OCI-LY7 (cell line): Measurements from ENCODE around the gene AP4S1. TPM values are rescaled to one million over a fixed set of nuclear protein-coding genes. Genes with fewer than 3 reads are reported as not detected.

Experiments used
- BruUV-seq: library from RNA; stranded (reverse); fragments of 400-500 nt; replicated peaks from 2 replicates; lab custom pipeline; 2021; lab: Mats Ljungman, UMichigan
- CTCF ChIA-PET: fragments of 300-600 bp; sonication (Branson Sonifier 250); formaldehyde crosslinking; loops from one replicate; lab custom pipeline; 2022; ENCODE audit warnings: antibody characterized with exemption; ENCODE audit not compliant: unreplicated experiment; lab: Charles Lee
- POLR2A ChIA-PET: fragments of 300-600 bp; sonication (Branson Sonifier 250); formaldehyde crosslinking; loops from one replicate; lab custom pipeline; 2022; ENCODE audit warnings: antibody characterized with exemption; lab: Charles Lee
- DNase-seq: peaks from one replicate; pipeline ENCODE4 v3.0.0-alpha.2; 2015; ENCODE audit warnings: low spot score
- H2AFZ ChIP-seq: fragments of 200-600 bp; sonication (generic), shearing (Covaris generic); 2 replicates; pipeline ENCODE4 v1.6.1; 2014; ENCODE audit warnings: mild to moderate bottlenecking, antibody characterized with exemption, low read length, moderate library complexity
- H3K27ac ChIP-seq: fragments of 200-600 bp; sonication (generic); 2 replicates; pipeline ENCODE4 v1.5.1; 2014; ENCODE audit warnings: mixed run types, low read depth, mild to moderate bottlenecking, moderate library complexity, low read length, inconsistent platforms; ENCODE audit not compliant: poor library complexity, severe bottlenecking
- H3K36me3 ChIP-seq: fragments of 200-600 bp; sonication (generic); 2 replicates; pipeline ENCODE4 v1.6.1; 2014; ENCODE audit warnings: mild to moderate bottlenecking, antibody characterized with exemption, low read length, moderate library complexity, mixed read lengths; ENCODE audit not compliant: insufficient read depth
- H3K4me1 ChIP-seq: fragments of 200-600 bp; sonication (generic); 2 replicates; pipeline ENCODE4 v1.5.1; 2014; ENCODE audit warnings: mild to moderate bottlenecking, low read length; ENCODE audit not compliant: insufficient read depth, poor library complexity, severe bottlenecking
- H3K4me2 ChIP-seq: fragments of 200-600 bp; sonication (generic); 2 replicates; pipeline ENCODE4 v1.6.1; 2014; ENCODE audit warnings: mild to moderate bottlenecking, low read length
- H3K4me3 ChIP-seq: fragments of 200-600 bp; sonication (generic); 2 replicates; pipeline ENCODE4 v1.5.1; 2014; ENCODE audit warnings: mild to moderate bottlenecking, low read depth, low read length; ENCODE audit not compliant: poor library complexity, severe bottlenecking
- H3K79me2 ChIP-seq: fragments of 200-600 bp; sonication (generic); 2 replicates; pipeline ENCODE4 v1.6.1; 2016; ENCODE audit warnings: low read depth, mild to moderate bottlenecking, low read length, moderate library complexity, mixed read lengths; ENCODE audit not compliant: insufficient read depth
- H3K9me2 ChIP-seq: fragments of 200-600 bp; sonication (generic); 2 replicates; pipeline ENCODE4 v1.6.1; 2016; ENCODE audit warnings: mild to moderate bottlenecking, low read length, mixed read lengths; ENCODE audit not compliant: insufficient read depth
- H3K9me3 ChIP-seq: fragments of 200-600 bp; sonication (generic); 2 replicates; pipeline ENCODE4 v1.6.1; 2014; ENCODE audit warnings: mild to moderate bottlenecking, mixed run types, low read length, mixed read lengths
- H4K20me1 ChIP-seq: fragments of 200-600 bp; sonication (generic); 2 replicates; pipeline ENCODE4 v1.6.1; 2014; ENCODE audit warnings: mild to moderate bottlenecking, antibody characterized with exemption, low read length, moderate library complexity, mixed read lengths; ENCODE audit not compliant: insufficient read depth
- CTCF ChIP-seq: fragments of 200-600 bp; sonication (generic); conservative IDR thresholded peaks from 2 replicates; pipeline ENCODE4 v1.5.1; 2014; ENCODE audit warnings: mild to moderate bottlenecking, antibody characterized with exemption, low read length, moderate library complexity, mixed read lengths
- EZH2phosphoT487 ChIP-seq: fragments of 200-600 bp; sonication (generic); IDR thresholded peaks from 2 replicates; pipeline ENCODE4 v1.6.1; 2018; ENCODE audit warnings: low read depth, borderline replicate concordance, mild to moderate bottlenecking, mixed run types, antibody characterized with exemption, low read length, moderate library complexity, mixed read lengths
- intact Hi-C: fragments of 100-400 bp; cut with micrococcal nuclease; formaldehyde crosslinking; loops from one replicate; pipeline ENCODE4 v1.10.0; 2022; ENCODE audit not compliant: unreplicated experiment
- total RNA-seq, 2 experiments: library from RNA; depleted of rRNA in 1 of 2; stranded (reverse); fragments of >200 nt in 1 of 2; shearing (Covaris generic) in 1 of 2; gene quantifications; 2 replicates each; pipeline ENCODE4 v1.2.3, GENCODE V29; 2014 to 2022

AP4S1 gene
- total RNA-seq, 2 experiments from 2014 or later = 7.6 to 10.4 TPM

GRCh38 chr14:31024577-31025366 lies 677 bp upstream of the AP4S1 start:
- Histone ChIP-seq H3K79me2 (peaks cover 72% of the 10 kb centered on the region), H3K9me3 (no peaks in the 10 kb centered on the region), H3K4me2 (peak overlapping the region; percentile 100), H4K20me1 (peaks cover 27% of the 10 kb centered on the region), H2AFZ (peak overlapping the region; percentile 77; the same call in 1 of the 2 replicates), H3K9me2 (no peaks in the 10 kb centered on the region), H3K36me3 (peaks cover 34% of the 10 kb centered on the region), H3K4me1 (peaks cover 25% of the 10 kb centered on the region), H3K4me3 (peak overlapping the region; percentile 98), H3K27ac (peak overlapping the region; percentile 76)
- CTCF ChIA-PET = no interaction called here
- POLR2A ChIA-PET = interaction anchor here (0.8 to 1.6 kb wide), 4 partner anchors 19 to 158 kb away, joined by 4 to 8 read pairs (median 4); no protein-coding TSS in a partner anchor
- TSS peak; percentile 51 for BruUV-seq
- no peak for TF ChIP-seq CTCF
- no peak for TF ChIP-seq EZH2phosphoT487
- peak; percentile 14 for DNase-seq
- intact Hi-C loops = loop anchor here (5.0 kb wide), 2 partner anchors 58 to 183 kb away; partner anchors contain the start of gene HECTD1

GRCh38 chr14:31026077-31026449 lies 614 bp downstream of the AP4S1 start, which contains the start of gene STRN3:
TSS of gene STRN3 (minus strand) at chr14:31026379. CDS start at chr14:31026185, 194 bp downstream.
- Histone ChIP-seq H3K79me2 (peaks cover 59% of the 10 kb centered on the region), H3K36me3 (peaks cover 21% of the 10 kb centered on the region), H3K4me1 (peaks cover 25% of the 10 kb centered on the region), H2AFZ (peak within 1 kb of the TSS; percentile 84), H4K20me1 (peaks cover 27% of the 10 kb centered on the region), H3K9me3 (no peaks in the 10 kb centered on the region), H3K4me3 (peak within 1 kb of the TSS; percentile 98), H3K27ac (peak within 1 kb of the TSS; percentile 76), H3K9me2 (no peaks in the 10 kb centered on the region), H3K4me2 (peak within 1 kb of the TSS; percentile 100)
- BruUV-seq = no TSS peak
- intact Hi-C loops = loop anchor here (2.0 to 5.0 kb wide), 3 partner anchors 45 to 181 kb away; partner anchors contain the start of gene HECTD1
- CTCF ChIA-PET = interaction anchor here (1.3 kb wide), 1 partner anchor 183 kb away, joined by 3 read pairs; no protein-coding TSS in a partner anchor
- TF ChIP-seq CTCF (no peak), EZH2phosphoT487 (no peak)
- POLR2A ChIA-PET = interaction anchor here (0.5 to 2.0 kb wide), 19 partner anchors 12 to 394 kb away, joined by 3 to 11 read pairs (median 4); partner anchors contain the start of gene HEATR5A
- DNase-seq = no peak
